NT2/D1 (cell line): Measurements from ENCODE around the gene DDI2.
"Not testable (repeated sequence)": the region's sequence is repeated elsewhere in the genome, so short reads cannot be mapped to it uniquely, and the experiment has no call there.

ENCODE experiments used
- DNase-seq: peaks from one replicate; pipeline ENCODE4 v3.0.0-alpha.2; 2011; ENCODE audit warnings: low read depth, low spot score
- H3K27me3 ChIP-seq: 2 replicates; pipeline ENCODE4 v1.6.0; 2011; ENCODE audit warnings: mild to moderate bottlenecking; ENCODE audit not compliant: insufficient read length, insufficient read depth
- H3K36me3 ChIP-seq: 2 replicates; pipeline ENCODE4 v1.6.1; 2011; ENCODE audit warnings: mild to moderate bottlenecking, low read length, mixed read lengths; ENCODE audit not compliant: insufficient read depth, insufficient read length
- H3K4me1 ChIP-seq: 2 replicates; pipeline ENCODE4 v1.5.1; 2011; ENCODE audit not compliant: insufficient read depth, insufficient read length
- H3K4me3 ChIP-seq: 2 replicates; pipeline ENCODE4 v1.5.1; 2011; ENCODE audit warnings: low read depth; ENCODE audit not compliant: insufficient read length
- H3K9ac ChIP-seq: 2 replicates; pipeline ENCODE4 v1.6.0; 2011; ENCODE audit warnings: low read depth; ENCODE audit not compliant: insufficient read length
- H3K9me3 ChIP-seq: 2 replicates; pipeline ENCODE4 v1.5.1; 2011; ENCODE audit warnings: mild to moderate bottlenecking, low read length; ENCODE audit not compliant: insufficient read depth
- SUZ12 ChIP-seq: IDR thresholded peaks from 2 replicates; pipeline ENCODE4 v1.6.1; 2011; ENCODE audit not compliant: insufficient read length, insufficient read depth; ENCODE audit errors: extremely low read depth
- YY1 ChIP-seq: IDR thresholded peaks from 2 replicates; pipeline ENCODE4 v1.6.1; 2011; ENCODE audit not compliant: insufficient read length, insufficient read depth
- ZNF274 ChIP-seq: IDR thresholded peaks from 2 replicates; pipeline ENCODE4 v1.6.1; 2011; ENCODE audit warnings: mild to moderate bottlenecking, low read depth, low read length

The DDI2 gene

DNA sequence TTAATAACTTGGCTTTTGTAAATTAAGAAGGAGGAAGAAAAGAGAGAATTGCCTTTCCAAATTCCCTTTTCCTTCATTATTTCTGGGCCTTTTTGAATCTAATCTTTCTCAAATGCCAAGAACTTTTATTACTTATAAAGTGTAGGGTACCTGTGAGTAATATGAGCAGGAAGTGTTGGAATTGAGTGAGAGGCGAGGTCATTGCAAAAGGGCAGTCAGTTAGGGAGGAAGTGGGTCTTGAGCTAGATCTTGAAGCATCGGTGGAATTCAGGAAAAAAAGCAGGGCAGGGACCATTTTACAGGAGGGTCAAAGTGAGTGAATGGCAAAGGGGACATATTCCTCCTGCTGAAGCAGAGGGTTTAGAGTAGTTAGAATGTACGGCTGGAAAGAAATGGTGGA is 23.4 kb downstream of the DDI2 start:
- H3K4me1 ChIP-seq = no peaks in the 10 kb centered on the region
- no peaks in the 10 kb centered on the region for H3K9me3 ChIP-seq
- no peaks in the 10 kb centered on the region for H3K27me3 ChIP-seq
- no peak overlapping the region for H3K9ac ChIP-seq
- DNase-seq = no peak
- no peak overlapping the region for H3K4me3 ChIP-seq
- TF ChIP-seq YY1 (no peak), ZNF274 (no peak), SUZ12 (no peak)
- peaks cover 83% of the 10 kb centered on the region for H3K36me3 ChIP-seq

DNA sequence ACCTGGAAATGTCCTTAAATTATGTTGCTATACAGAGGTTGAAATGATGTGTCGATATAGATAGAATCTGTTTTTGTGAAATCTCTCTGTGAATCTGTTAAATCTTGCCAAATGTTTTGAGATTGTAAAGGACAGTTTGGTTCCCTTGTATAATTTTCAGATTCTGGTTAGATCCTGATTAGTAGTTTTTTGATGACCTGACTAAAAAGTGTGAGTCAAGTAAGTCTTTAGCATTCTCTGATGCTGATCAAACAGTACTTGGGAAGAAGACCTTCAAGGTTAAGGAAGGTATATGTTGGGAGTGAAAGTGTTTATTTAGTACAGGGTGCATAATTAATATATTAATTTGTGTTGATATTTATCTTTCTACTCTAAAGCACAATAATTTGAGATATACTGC is 32.7 kb downstream of the DDI2 start:
- DNase-seq = no peak
- Histone ChIP-seq H3K4me1 (no peaks in the 10 kb centered on the region), H3K27me3 (no peaks in the 10 kb centered on the region), H3K36me3 (peaks cover 65% of the 10 kb centered on the region), H3K9ac (no peak overlapping the region), H3K9me3 (no peaks in the 10 kb centered on the region), H3K4me3 (no peak overlapping the region)
- TF ChIP-seq ZNF274 = no peak
- no peak for TF ChIP-seq YY1
- TF ChIP-seq SUZ12 = no peak

DNA sequence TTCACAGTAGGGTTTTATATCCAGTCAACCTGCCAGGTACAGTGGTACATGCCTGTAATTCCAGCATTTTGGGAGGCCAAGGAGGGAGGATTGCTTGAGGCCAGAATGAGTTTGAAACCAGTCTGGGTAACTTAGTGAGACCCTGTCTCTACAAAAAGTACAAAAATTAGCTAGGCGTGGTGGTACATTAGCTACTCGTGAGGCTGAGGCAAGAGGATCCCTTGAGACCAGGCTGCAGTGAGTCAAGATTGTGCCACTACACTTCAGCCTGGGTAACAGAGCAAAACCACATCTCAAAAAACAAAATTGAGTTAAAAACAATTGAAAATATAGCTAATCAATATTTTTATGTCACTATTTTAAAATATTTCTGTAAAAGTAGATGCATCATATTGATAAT is 33.2 kb downstream of the DDI2 start:
- Histone ChIP-seq H3K4me3 (no peak overlapping the region), H3K9me3 (no peaks in the 10 kb centered on the region), H3K4me1 (no peaks in the 10 kb centered on the region), H3K36me3 (peaks cover 64% of the 10 kb centered on the region), H3K9ac (no peak overlapping the region), H3K27me3 (no peaks in the 10 kb centered on the region)
- no peak for TF ChIP-seq YY1
- no peak for TF ChIP-seq SUZ12
- no peak for TF ChIP-seq ZNF274
- DNase-seq = no peak

DNA sequence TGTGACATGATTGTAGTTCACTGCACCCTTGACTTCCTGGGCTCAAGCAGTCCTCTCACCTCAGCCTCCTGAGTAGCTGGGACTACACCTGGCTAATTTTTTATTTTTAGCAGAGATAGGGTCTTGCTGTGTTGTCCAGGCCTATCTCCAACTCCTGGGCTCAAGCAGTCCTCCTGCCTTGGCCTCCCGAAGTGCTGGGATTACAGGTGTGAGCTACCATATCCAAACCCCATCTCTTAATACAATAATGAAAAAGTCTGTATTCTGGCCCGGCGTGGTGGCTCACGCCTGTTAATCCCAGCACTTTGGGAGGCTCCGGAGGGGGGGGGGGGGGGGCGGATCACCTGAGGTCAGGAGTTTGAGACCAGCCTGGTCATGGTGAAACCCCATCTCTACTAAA is 34.9 kb downstream of the DDI2 start:
- H3K27me3 ChIP-seq, H3K9me3 ChIP-seq, H3K9ac ChIP-seq, H3K4me1 ChIP-seq, DNase-seq, H3K4me3 ChIP-seq: not testable (repeated sequence)
- H3K36me3 ChIP-seq = peaks cover 67% of the 10 kb centered on the region

DNA sequence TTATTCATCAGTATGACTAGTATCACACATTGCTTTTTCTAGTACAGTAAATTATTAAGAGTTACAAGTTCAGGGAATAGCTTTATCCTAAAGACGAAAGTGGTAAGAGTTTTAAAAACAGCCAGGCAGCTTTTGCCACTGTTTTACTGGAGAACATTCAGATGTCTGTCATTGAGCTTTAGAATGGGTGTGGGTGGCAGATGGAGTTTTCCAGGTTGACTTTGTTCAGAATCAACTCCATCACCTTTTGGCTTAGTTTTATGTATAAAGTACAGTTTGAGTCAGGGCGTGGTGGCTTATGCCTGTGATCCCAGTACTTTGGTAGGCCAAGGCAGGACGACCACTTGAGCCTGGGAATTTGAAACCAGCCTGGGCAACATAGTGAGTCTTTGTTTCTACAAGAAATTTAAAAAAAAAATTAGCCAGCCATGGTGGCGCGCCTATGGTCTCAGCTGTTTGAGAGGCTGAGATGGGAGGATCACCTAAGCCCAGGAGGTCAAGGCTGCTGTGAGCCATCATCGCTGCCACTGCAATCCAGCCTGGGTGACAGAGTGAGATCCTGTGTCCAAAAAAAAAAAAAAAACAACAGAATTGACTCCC is 36.9 kb downstream of the DDI2 start:
- H3K27me3 ChIP-seq = no peaks in the 10 kb centered on the region
- TF ChIP-seq YY1 = no peak
- no peak for TF ChIP-seq ZNF274
- no peak for TF ChIP-seq SUZ12
- no peak for DNase-seq
- peaks cover 63% of the 10 kb centered on the region for H3K36me3 ChIP-seq
- H3K4me1 ChIP-seq = no peaks in the 10 kb centered on the region
- no peak overlapping the region for H3K4me3 ChIP-seq
- no peaks in the 10 kb centered on the region for H3K9me3 ChIP-seq
- no peak overlapping the region for H3K9ac ChIP-seq

DNA sequence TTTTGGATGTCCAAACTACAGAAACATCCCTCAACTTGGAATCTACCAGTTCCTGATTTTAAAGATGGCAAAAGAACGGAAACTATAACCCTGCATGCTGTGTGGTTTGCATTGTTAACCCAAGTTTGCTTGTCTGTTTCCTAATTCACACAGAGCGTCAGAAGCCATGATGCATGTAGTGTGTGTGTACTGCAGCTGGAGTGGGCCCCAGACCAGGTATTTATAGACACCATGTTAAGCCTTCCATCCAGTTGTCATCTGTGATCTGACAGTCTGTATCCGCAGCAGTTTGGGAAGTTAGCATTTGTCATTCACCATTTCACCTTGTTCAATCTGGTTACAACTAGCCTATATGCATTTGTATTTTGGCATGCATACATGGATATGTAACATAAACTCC is 39.2 kb downstream of the DDI2 start:
- DNase-seq = no peak
- Histone ChIP-seq H3K4me1 (no peaks in the 10 kb centered on the region), H3K9me3 (no peaks in the 10 kb centered on the region), H3K4me3 (no peak overlapping the region), H3K36me3 (peaks cover 71% of the 10 kb centered on the region), H3K27me3 (no peaks in the 10 kb centered on the region), H3K9ac (no peak overlapping the region)
- TF ChIP-seq SUZ12 = no peak
- TF ChIP-seq YY1 = no peak
- no peak for TF ChIP-seq ZNF274

DNA sequence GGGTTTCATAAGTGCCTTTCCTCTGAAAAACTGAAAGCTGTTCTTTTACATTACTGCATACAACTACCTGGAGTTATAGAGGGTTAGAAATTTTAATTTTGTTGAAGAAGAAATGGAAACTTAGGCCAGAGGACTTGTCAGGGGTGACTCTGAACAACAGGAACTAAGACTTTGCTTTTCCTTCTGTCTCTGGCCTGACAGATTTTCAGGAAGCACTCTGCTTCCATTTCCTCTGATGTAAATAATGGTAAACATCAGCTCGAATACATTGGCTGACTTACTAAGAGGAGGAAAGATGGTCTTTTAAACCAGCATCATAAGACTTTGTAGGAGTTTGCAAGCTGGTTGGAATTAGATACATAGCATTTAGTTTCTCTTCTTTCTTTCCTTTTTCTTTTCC is 39.8 kb downstream of the DDI2 start:
- H3K27me3 ChIP-seq = no peaks in the 10 kb centered on the region
- no peaks in the 10 kb centered on the region for H3K9me3 ChIP-seq
- peaks cover 72% of the 10 kb centered on the region for H3K36me3 ChIP-seq
- H3K4me1 ChIP-seq = no peaks in the 10 kb centered on the region
- no peak overlapping the region for H3K9ac ChIP-seq
- TF ChIP-seq YY1 (no peak), SUZ12 (no peak), ZNF274 (no peak)
- H3K4me3 ChIP-seq = no peak overlapping the region
- DNase-seq = no peak

DNA sequence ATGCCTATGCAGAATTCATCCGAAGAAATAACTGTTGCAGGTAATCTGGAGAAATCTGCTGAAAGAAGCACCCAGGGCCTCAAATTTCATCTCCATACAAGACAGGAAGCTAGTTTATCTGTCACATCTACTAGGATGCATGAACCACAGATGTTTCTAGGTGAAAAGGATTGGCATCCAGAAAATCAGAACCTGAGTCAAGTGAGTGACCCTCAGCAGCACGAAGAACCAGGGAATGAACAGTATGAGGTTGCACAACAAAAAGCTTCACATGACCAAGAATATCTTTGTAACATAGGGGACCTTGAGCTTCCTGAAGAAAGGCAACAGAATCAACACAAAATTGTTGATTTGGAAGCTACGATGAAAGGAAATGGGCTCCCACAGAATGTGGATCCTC is 42.9 kb downstream of the DDI2 start:
- Histone ChIP-seq H3K4me3 (no peak overlapping the region), H3K9me3 (no peaks in the 10 kb centered on the region), H3K27me3 (no peaks in the 10 kb centered on the region), H3K4me1 (no peaks in the 10 kb centered on the region), H3K36me3 (peaks cover 66% of the 10 kb centered on the region), H3K9ac (no peak overlapping the region)
- TF ChIP-seq SUZ12 = no peak
- TF ChIP-seq YY1 = no peak
- no peak for TF ChIP-seq ZNF274
- DNase-seq = no peak
